GM19035 (cell line): ENCODE data around the gene TRAPPC4.
"Not testable (repeated sequence)": the region's sequence is repeated elsewhere in the genome, so short reads cannot be mapped to it uniquely, and the experiment has no call there.

Experiments
- ATAC-seq: cut with Tn5 transposase; IDR thresholded peaks from one replicate; pipeline ENCODE4 v1.9.1; 2021; ENCODE audit not compliant: unreplicated experiment

Gene TRAPPC4

GRCh38 chr11:119018074-119018938 is at the start of gene TRAPPC4, which contains the start of gene RPS25:
TSS of gene TRAPPC4 (plus strand) at chr11:119018766. CDS start at chr11:119018796, 30 bp downstream.
TSS of gene RPS25 (minus strand) at chr11:119018343. CDS start at chr11:119018284, 59 bp downstream.
- peak; percentile 90 for ATAC-seq

- ATAC-seq = not testable (repeated sequence)
These were observed 49.1 kb upstream of the TRAPPC4 start for GRCh38 chr11:118969508-118969907.

- no peak for ATAC-seq
These were observed 46.9 kb upstream of the TRAPPC4 start, which contains the start of gene FOXR1 for GRCh38 chr11:118971646-118972045. TSS of gene FOXR1 (plus strand) at chr11:118971761. CDS start at chr11:118971932, 171 bp downstream.

- no peak for ATAC-seq
These were observed 44.6 kb upstream of the TRAPPC4 start for GRCh38 chr11:118973985-118974384.

- no peak for ATAC-seq
These were observed 42.5 kb upstream of the TRAPPC4 start for GRCh38 chr11:118975771-118976709.

- ATAC-seq = no peak
These were observed 39.1 kb upstream of the TRAPPC4 start for GRCh38 chr11:118979434-118979833.

- ATAC-seq = no peak
These were observed 38.2 kb upstream of the TRAPPC4 start for GRCh38 chr11:118980191-118980881.

GRCh38 chr11:118984337-118984736 is 34.2 kb upstream of the TRAPPC4 start:
- ATAC-seq = not testable (repeated sequence)

- ATAC-seq = no peak
These were observed 33.7 kb upstream of the TRAPPC4 start for GRCh38 chr11:118984825-118985224.

- ATAC-seq = no peak
These were observed 30.3 kb upstream of the TRAPPC4 start for GRCh38 chr11:118988280-118988679.

- ATAC-seq = not testable (repeated sequence)
These were observed 27.0 kb upstream of the TRAPPC4 start for GRCh38 chr11:118991486-118992038.

GRCh38 chr11:118996926-118997626 is 21.5 kb upstream of the TRAPPC4 start:
- ATAC-seq = peak; percentile 15

GRCh38 chr11:118997627-118998387 is 20.8 kb upstream of the TRAPPC4 start, which contains the start of gene CENATAC:
TSS of gene CENATAC (plus strand) at chr11:118998138. CDS start at chr11:118998198, 60 bp downstream.
- ATAC-seq = peak; percentile 93

- ATAC-seq = no peak
These were observed 20.2 kb upstream of the TRAPPC4 start for GRCh38 chr11:118998388-118998717.

- no peak for ATAC-seq
These were observed 19.7 kb upstream of the TRAPPC4 start for GRCh38 chr11:118998822-118999221.

- ATAC-seq = no peak
These were observed 17.7 kb upstream of the TRAPPC4 start for GRCh38 chr11:119000906-119001305.

- no peak for ATAC-seq
These were observed 11.9 kb upstream of the TRAPPC4 start for GRCh38 chr11:119006656-119007055.

GRCh38 chr11:119011476-119012053 is 7.0 kb upstream of the TRAPPC4 start:
- ATAC-seq = no peak
